Midbrain (tissue), 1 donor: ENCODE results near the gene ALKBH7.

ENCODE experiments used
- DNase-seq: peaks from one replicate; lab custom pipeline; 2025; lab: John Stamatoyannopoulos, UW

The ALKBH7 gene

GRCh38 chr19:6424195-6424938 is 51.8 kb downstream of the ALKBH7 start, which contains the start of gene KHSRP:
KHSRP (minus strand) TSS chr19:6424811; CDS start chr19:6424701, 110 bp downstream.
- DNase-seq, result no peak
